WTC11 (cell line): ENCODE measurements around the gene STAT3. TPM values are rescaled to one million over a fixed set of nuclear protein-coding genes. Genes with fewer than 3 reads are reported as not detected.
"Not testable (repeated sequence)": the region's sequence is repeated elsewhere in the genome, so short reads cannot be mapped to it uniquely, and the experiment has no call there.

ENCODE experiments used
- ATAC-seq: fragments of 200-7000 bp; cut with Tn5 transposase; 2 replicates; pipeline ENCODE4 v1.10.0; 2021; ENCODE audit warnings: mild to moderate bottlenecking, moderate library complexity
- CTCF ChIA-PET: fragments of 300-600 bp; sonication (Branson Sonifier 250); formaldehyde crosslinking; loops from one replicate; lab custom pipeline; 2021; ENCODE audit warnings: antibody characterized with exemption; lab: Charles Lee
- POLR2A ChIA-PET: fragments of 350-600 bp; sonication (Branson Sonifier 250); formaldehyde crosslinking; loops from one replicate; lab custom pipeline; 2021; ENCODE audit warnings: antibody characterized with exemption; lab: Charles Lee
- DNase-seq: peaks from one replicate; pipeline ENCODE4 v3.0.0; 2021; ENCODE audit warnings: low spot score
- H3K27ac Mint-ChIP-seq: 2 replicates; pipeline ENCODE4 v1.8.0; 2021; ENCODE audit warnings: mixed read lengths
- H3K27me3 Mint-ChIP-seq: 2 replicates; pipeline ENCODE4 v1.8.0; 2021; ENCODE audit warnings: low read depth, mild to moderate bottlenecking, moderate library complexity, mixed read lengths
- H3K36me3 Mint-ChIP-seq: 2 replicates; pipeline ENCODE4 v1.8.0; 2021; ENCODE audit warnings: mixed read lengths
- H3K4me1 Mint-ChIP-seq: 2 replicates; pipeline ENCODE4 v1.8.0; 2022; ENCODE audit warnings: mixed read lengths
- H3K4me3 Mint-ChIP-seq: 2 replicates; pipeline ENCODE4 v1.8.0; 2021; ENCODE audit warnings: mild to moderate bottlenecking, moderate library complexity, mixed read lengths
- H3K9me3 Mint-ChIP-seq: 2 replicates; pipeline ENCODE4 v1.8.0; 2021; ENCODE audit warnings: mixed read lengths
- E2F5 ChIP-seq: sonication (generic); formaldehyde crosslinking; IDR thresholded peaks from 2 replicates; pipeline ENCODE4 v1.8.1; 2022; ENCODE audit warnings: mild to moderate bottlenecking, moderate library complexity, missing genetic modification reagents
- ELF4 ChIP-seq: sonication (generic); formaldehyde crosslinking; IDR thresholded peaks from 2 replicates; pipeline ENCODE4 v1.8.1; 2022; ENCODE audit warnings: low read depth, mild to moderate bottlenecking, moderate library complexity, missing genetic modification reagents
- GABPB1 ChIP-seq: sonication (generic); formaldehyde crosslinking; IDR thresholded peaks from 2 replicates; pipeline ENCODE4 v1.8.1; 2023; ENCODE audit warnings: mild to moderate bottlenecking, missing genetic modification reagents
- GRHL2 ChIP-seq: fragments of 250-450 bp; sonication (Bioruptor Pico); IDR thresholded peaks from 2 replicates; pipeline ENCODE4 v1.8.0; 2022; ENCODE audit warnings: mild to moderate bottlenecking, moderate library complexity; ENCODE audit not compliant: insufficient replicate concordance, severe bottlenecking
- IRF2 ChIP-seq: sonication (generic); formaldehyde crosslinking; IDR thresholded peaks from 2 replicates; pipeline ENCODE4 v1.8.0; 2022; ENCODE audit warnings: low read depth, missing genetic modification reagents, borderline replicate concordance
- JUN ChIP-seq: sonication (generic); formaldehyde crosslinking; IDR thresholded peaks from 2 replicates; pipeline ENCODE4 v1.8.0; 2023; ENCODE audit warnings: mild to moderate bottlenecking, missing genetic modification reagents
- KAT7 ChIP-seq: sonication (generic); formaldehyde crosslinking; IDR thresholded peaks from 2 replicates; pipeline ENCODE4 v1.8.1; 2023; ENCODE audit warnings: missing genetic modification reagents, mild to moderate bottlenecking, borderline replicate concordance
- MAX ChIP-seq: sonication (generic); formaldehyde crosslinking; IDR thresholded peaks from 2 replicates; pipeline ENCODE4 v1.8.0; 2022; ENCODE audit warnings: mild to moderate bottlenecking, missing genetic modification reagents
- OVOL2 ChIP-seq: fragments of 250-450 bp; sonication (Bioruptor Pico); IDR thresholded peaks from 2 replicates; pipeline ENCODE4 v1.9.0; 2021; ENCODE audit warnings: mild to moderate bottlenecking, borderline replicate concordance
- RORB ChIP-seq: fragments of 250-450 bp; sonication (Bioruptor Pico); IDR thresholded peaks from 2 replicates; pipeline ENCODE4 v1.9.0; 2021; ENCODE audit warnings: mild to moderate bottlenecking
- SP1 ChIP-seq: sonication (generic); formaldehyde crosslinking; conservative IDR thresholded peaks from 2 replicates; pipeline ENCODE4 v1.8.1; 2022; ENCODE audit warnings: missing genetic modification reagents
- USF2 ChIP-seq: sonication (generic); formaldehyde crosslinking; IDR thresholded peaks from 2 replicates; pipeline ENCODE4 v1.8.1; 2023; ENCODE audit warnings: mild to moderate bottlenecking, missing genetic modification reagents, moderate library complexity
- ZNF138 ChIP-seq: sonication (generic); formaldehyde crosslinking; conservative IDR thresholded peaks from 2 replicates; pipeline ENCODE4 v1.8.1; 2022; ENCODE audit warnings: mild to moderate bottlenecking, moderate library complexity, missing genetic modification reagents
- ZNF423 ChIP-seq: fragments of 250-450 bp; sonication (Bioruptor Pico); IDR thresholded peaks from 2 replicates; pipeline ENCODE4 v2.1.2; 2022; ENCODE audit warnings: mild to moderate bottlenecking, moderate library complexity
- total RNA-seq: library from RNA; stranded (reverse); gene quantifications from 3 replicates; pipeline ENCODE4 v1.2.3, GENCODE V29; 2021
- TF ChIP-seq, protein P1 (sequence below): sonication (generic); formaldehyde crosslinking; IDR thresholded peaks from 2 replicates; pipeline ENCODE4 v1.8.1; 2023; ENCODE audit warnings: mild to moderate bottlenecking, missing genetic modification reagents
- TF ChIP-seq, protein P2 (sequence below): sonication (generic); formaldehyde crosslinking; IDR thresholded peaks from 2 replicates; pipeline ENCODE4 v1.8.0; 2022; ENCODE audit warnings: missing genetic modification reagents
- TF ChIP-seq, protein P3 (sequence below): sonication (generic); formaldehyde crosslinking; IDR thresholded peaks from 2 replicates; pipeline ENCODE4 v1.8.1; 2022; ENCODE audit warnings: low read depth, mild to moderate bottlenecking, moderate library complexity, missing genetic modification reagents, borderline replicate concordance

The STAT3 gene
- total RNA-seq, 1 experiment from 2014 or later: 98.0 TPM

- ChIA-PET CTCF (interaction anchor here (1.4 to 2.2 kb wide), 3 partner anchors 10 to 81 kb away, joined by 4 to 6 read pairs (median 5); no protein-coding TSS in a partner anchor), POLR2A (no interaction called here)
- peaks cover 19% of the 10 kb centered on the region for H3K4me1 Mint-ChIP-seq
- no peak overlapping the region for H3K4me3 Mint-ChIP-seq
- H3K36me3 Mint-ChIP-seq: no peaks in the 10 kb centered on the region
- TF ChIP-seq ZNF423 (no peak), SP1 (no peak), ELF4 (CRISPR knock-in tag) (no peak), E2F5 (no peak), RORB (no peak), GRHL2 (CRISPR knock-in tag) (no peak), ZNF138 (CRISPR knock-in tag) (no peak), MAX (CRISPR knock-in tag) (no peak), GABPB1 (CRISPR knock-in tag) (no peak), KAT7 (no peak)
- TF ChIP-seq, protein P1, sequence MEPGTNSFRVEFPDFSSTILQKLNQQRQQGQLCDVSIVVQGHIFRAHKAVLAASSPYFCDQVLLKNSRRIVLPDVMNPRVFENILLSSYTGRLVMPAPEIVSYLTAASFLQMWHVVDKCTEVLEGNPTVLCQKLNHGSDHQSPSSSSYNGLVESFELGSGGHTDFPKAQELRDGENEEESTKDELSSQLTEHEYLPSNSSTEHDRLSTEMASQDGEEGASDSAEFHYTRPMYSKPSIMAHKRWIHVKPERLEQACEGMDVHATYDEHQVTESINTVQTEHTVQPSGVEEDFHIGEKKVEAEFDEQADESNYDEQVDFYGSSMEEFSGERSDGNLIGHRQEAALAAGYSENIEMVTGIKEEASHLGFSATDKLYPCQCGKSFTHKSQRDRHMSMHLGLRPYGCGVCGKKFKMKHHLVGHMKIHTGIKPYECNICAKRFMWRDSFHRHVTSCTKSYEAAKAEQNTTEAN: no peak
- TF ChIP-seq, protein P2, sequence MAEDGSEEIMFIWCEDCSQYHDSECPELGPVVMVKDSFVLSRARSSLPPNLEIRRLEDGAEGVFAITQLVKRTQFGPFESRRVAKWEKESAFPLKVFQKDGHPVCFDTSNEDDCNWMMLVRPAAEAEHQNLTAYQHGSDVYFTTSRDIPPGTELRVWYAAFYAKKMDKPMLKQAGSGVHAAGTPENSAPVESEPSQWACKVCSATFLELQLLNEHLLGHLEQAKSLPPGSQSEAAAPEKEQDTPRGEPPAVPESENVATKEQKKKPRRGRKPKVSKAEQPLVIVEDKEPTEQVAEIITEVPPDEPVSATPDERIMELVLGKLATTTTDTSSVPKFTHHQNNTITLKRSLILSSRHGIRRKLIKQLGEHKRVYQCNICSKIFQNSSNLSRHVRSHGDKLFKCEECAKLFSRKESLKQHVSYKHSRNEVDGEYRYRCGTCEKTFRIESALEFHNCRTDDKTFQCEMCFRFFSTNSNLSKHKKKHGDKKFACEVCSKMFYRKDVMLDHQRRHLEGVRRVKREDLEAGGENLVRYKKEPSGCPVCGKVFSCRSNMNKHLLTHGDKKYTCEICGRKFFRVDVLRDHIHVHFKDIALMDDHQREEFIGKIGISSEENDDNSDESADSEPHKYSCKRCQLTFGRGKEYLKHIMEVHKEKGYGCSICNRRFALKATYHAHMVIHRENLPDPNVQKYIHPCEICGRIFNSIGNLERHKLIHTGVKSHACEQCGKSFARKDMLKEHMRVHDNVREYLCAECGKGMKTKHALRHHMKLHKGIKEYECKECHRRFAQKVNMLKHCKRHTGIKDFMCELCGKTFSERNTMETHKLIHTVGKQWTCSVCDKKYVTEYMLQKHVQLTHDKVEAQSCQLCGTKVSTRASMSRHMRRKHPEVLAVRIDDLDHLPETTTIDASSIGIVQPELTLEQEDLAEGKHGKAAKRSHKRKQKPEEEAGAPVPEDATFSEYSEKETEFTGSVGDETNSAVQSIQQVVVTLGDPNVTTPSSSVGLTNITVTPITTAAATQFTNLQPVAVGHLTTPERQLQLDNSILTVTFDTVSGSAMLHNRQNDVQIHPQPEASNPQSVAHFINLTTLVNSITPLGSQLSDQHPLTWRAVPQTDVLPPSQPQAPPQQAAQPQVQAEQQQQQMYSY (CRISPR knock-in tag): no peak
- no peaks in the 10 kb centered on the region for H3K27me3 Mint-ChIP-seq
- no peak overlapping the region for H3K27ac Mint-ChIP-seq
- peaks cover 4% of the 10 kb centered on the region for H3K9me3 Mint-ChIP-seq
- DNase-seq (no peak), ATAC-seq (no peak)
Measured at GRCh38 chr17:42392692-42393415, 4.6 kb upstream of the STAT3 start.

DNA sequence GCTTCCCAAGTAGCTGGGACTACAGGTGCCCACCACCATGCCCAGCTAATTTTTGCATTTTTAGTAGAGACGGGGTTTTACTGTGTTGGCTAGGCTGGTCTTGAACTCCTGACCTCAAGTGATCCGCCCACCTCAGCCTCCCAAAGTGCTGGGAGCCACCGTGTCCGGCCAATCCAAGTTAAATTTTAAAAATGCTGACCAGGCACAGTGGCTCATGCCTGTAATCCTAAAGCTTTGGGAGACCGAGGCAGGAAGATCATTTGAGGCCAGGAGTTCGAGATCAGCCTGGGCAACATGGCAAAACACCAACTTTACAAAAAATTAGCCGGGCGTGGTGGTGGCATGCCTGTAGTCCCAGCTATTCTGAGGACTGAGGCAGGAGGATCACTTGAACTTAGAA, 3.2 kb upstream of the STAT3 start:
- H3K27ac Mint-ChIP-seq, H3K4me3 Mint-ChIP-seq, POLR2A ChIA-PET, H3K27me3 Mint-ChIP-seq, H3K36me3 Mint-ChIP-seq, H3K9me3 Mint-ChIP-seq, ATAC-seq, DNase-seq: not testable (repeated sequence)
- H3K4me1 Mint-ChIP-seq: peaks cover 30% of the 10 kb centered on the region
- CTCF ChIA-PET: interaction anchor here (1.0 to 2.2 kb wide), 3 partner anchors 15 to 79 kb away, joined by 4 to 6 read pairs (median 4); no protein-coding TSS in a partner anchor

- Mint-ChIP-seq H3K9me3 (peaks cover 4% of the 10 kb centered on the region), H3K4me1 (peaks cover 38% of the 10 kb centered on the region), H3K27ac (peak overlapping the region; percentile 72), H3K4me3 (peak overlapping the region; percentile 53), H3K36me3 (peaks cover 3% of the 10 kb centered on the region), H3K27me3 (no peaks in the 10 kb centered on the region)
- DNase-seq (no peak), ATAC-seq (no peak)
- TF ChIP-seq, protein P3, sequence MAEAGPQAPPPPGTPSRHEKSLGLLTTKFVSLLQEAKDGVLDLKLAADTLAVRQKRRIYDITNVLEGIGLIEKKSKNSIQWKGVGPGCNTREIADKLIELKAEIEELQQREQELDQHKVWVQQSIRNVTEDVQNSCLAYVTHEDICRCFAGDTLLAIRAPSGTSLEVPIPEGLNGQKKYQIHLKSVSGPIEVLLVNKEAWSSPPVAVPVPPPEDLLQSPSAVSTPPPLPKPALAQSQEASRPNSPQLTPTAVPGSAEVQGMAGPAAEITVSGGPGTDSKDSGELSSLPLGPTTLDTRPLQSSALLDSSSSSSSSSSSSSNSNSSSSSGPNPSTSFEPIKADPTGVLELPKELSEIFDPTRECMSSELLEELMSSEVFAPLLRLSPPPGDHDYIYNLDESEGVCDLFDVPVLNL (CRISPR knock-in tag): no peak
- TF ChIP-seq GABPB1 (CRISPR knock-in tag) (no peak), USF2 (no peak), OVOL2 (CRISPR knock-in tag) (0 out of 2 replicates have a peak, but pooled peaks have one; percentile 49), JUN (CRISPR knock-in tag) (no peak), IRF2 (no peak)
- ChIA-PET POLR2A (no interaction called here), CTCF (interaction anchor here (2.0 to 2.9 kb wide), 3 partner anchors 13 to 128 kb away, joined by 13 to 41 read pairs (median 36); no protein-coding TSS in a partner anchor)
Measured at GRCh38 chr17:42389899-42390298, 1.7 kb upstream of the STAT3 start.
